Vagina (tissue), 2 donors: ENCODE measurements around the gene CDKL5. TPM values are rescaled to one million over a fixed set of nuclear protein-coding genes. Genes with fewer than 3 reads are reported as not detected.

ENCODE experiments used
- DNase-seq, 2 donors: peaks; one replicate each; pipeline ENCODE4 v3.0.0-alpha.2; 2017; ENCODE audit errors: extremely low spot score in 2 of 2
- H3K27ac ChIP-seq: fragments of 200-600 bp; sonication (generic); one replicate; pipeline ENCODE4 v1.5.1; 2019
- H3K27me3 ChIP-seq: fragments of 200-600 bp; sonication (generic); one replicate; pipeline ENCODE4 v1.5.1; 2019
- H3K36me3 ChIP-seq, 2 donors: fragments of 200-600 bp; sonication (generic); one replicate each; pipeline ENCODE4 v1.5.1; 2017 to 2019
- H3K4me1 ChIP-seq: fragments of 200-600 bp; sonication (generic); one replicate; pipeline ENCODE4 v1.5.1; 2019
- H3K4me3 ChIP-seq, 2 donors: fragments of 200-600 bp; sonication (generic); 1 replicate in 1 of 2; 2 replicates in 1 of 2; pipeline ENCODE4 v1.5.1; 2016 to 2019
- H3K9me3 ChIP-seq: fragments of 200-600 bp; sonication (generic); one replicate; pipeline ENCODE4 v1.5.1; 2019
- CTCF ChIP-seq, 3 experiments: fragments of 450-650 bp in 2 of 3; fragments of 200-600 bp in 1 of 3; sonication (generic) in 1 of 3; IDR thresholded peaks; one replicate each; pipeline ENCODE4 v1.5.1; 2017 to 2019; ENCODE audit warnings: antibody characterized with exemption in 3 of 3, mild to moderate bottlenecking in 2 of 3, moderate library complexity in 2 of 3
- POLR2A ChIP-seq, 2 donors: fragments of 450-650 bp; IDR thresholded peaks; one replicate each; pipeline ENCODE4 v1.6.1; 2017; ENCODE audit warnings: antibody characterized with exemption in 2 of 2, mild to moderate bottlenecking in 2 of 2, moderate library complexity in 2 of 2
- POLR2AphosphoS5 ChIP-seq, 2 donors: sonication (generic); formaldehyde crosslinking; IDR thresholded peaks; one replicate each; pipeline ENCODE4 v1.9.0; 2017; ENCODE audit warnings: antibody characterized with exemption in 2 of 2, mild to moderate bottlenecking in 2 of 2, low read depth in 1 of 2; ENCODE audit not compliant: insufficient read depth in 1 of 2
- intact Hi-C: fragments of 100-400 bp; cut with DNase I; formaldehyde crosslinking; loops from one replicate; pipeline ENCODE4 v1.15.1; 2023
- total RNA-seq: library from RNA; depleted of rRNA; stranded (reverse); fragments of >200 nt; gene quantifications from one replicate; pipeline ENCODE4 v1.2.3, GENCODE V29; 2016

Gene CDKL5
- total RNA-seq, 1 donor from 2014 or later, result 9.1 TPM

DNA sequence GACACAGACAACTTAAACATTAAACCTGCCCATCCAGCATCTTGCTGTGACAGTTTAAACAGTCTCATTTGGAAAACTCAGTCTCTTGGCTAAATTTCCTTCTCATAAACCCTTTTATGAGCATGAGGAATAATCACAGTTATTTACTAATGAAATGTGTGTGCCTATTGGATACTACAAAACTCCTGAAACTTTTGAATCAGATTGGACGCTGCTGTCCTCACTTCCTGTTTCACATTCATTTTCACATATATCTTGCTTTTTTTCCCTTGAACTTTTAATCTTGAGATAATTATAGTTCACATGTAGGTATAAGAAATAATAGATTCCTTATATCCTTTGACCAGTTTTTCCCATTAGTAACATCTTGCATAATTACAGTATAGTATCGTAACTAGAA, 111.7 kb downstream of the CDKL5 start:
- Histone ChIP-seq H3K4me1 (no peaks in the 10 kb centered on the region), H3K27ac (no peak overlapping the region), H3K27me3 (no peaks in the 10 kb centered on the region), H3K9me3 (no peaks in the 10 kb centered on the region), H3K4me3 (no peak overlapping the region), H3K36me3 (no peaks in the 10 kb centered on the region)
- DNase-seq, result no peak
- no peak for TF ChIP-seq POLR2A (IDR thresholded peaks at IDR 0.05)
- no peak for TF ChIP-seq POLR2AphosphoS5 (IDR thresholded peaks at IDR 0.05; ENCODE audit: insufficient read depth in 1 of 2, low read depth in 1 of 2)
- no peak for TF ChIP-seq CTCF (IDR thresholded peaks at IDR 0.05)
- intact Hi-C loops, result no loop called here

GRCh38 chrX:18537524-18537923, 112.1 kb downstream of the CDKL5 start:
- Histone ChIP-seq H3K4me3 (no peak overlapping the region), H3K27ac (no peak overlapping the region), H3K9me3 (no peaks in the 10 kb centered on the region), H3K27me3 (no peaks in the 10 kb centered on the region), H3K4me1 (no peaks in the 10 kb centered on the region), H3K36me3 (no peaks in the 10 kb centered on the region)
- TF ChIP-seq CTCF (IDR thresholded peaks at IDR 0.05), result no peak
- no peak for TF ChIP-seq POLR2AphosphoS5 (IDR thresholded peaks at IDR 0.05; ENCODE audit: insufficient read depth in 1 of 2, low read depth in 1 of 2)
- no peak for TF ChIP-seq POLR2A (IDR thresholded peaks at IDR 0.05)
- intact Hi-C loops, result no loop called here
- DNase-seq, result no peak

GRCh38 chrX:18542131-18542530, 116.7 kb downstream of the CDKL5 start:
- intact Hi-C loops, result no loop called here
- no peaks in the 10 kb centered on the region for H3K27me3 ChIP-seq
- no peaks in the 10 kb centered on the region for H3K4me1 ChIP-seq
- no peak overlapping the region for H3K27ac ChIP-seq
- no peaks in the 10 kb centered on the region for H3K36me3 ChIP-seq
- no peak for DNase-seq
- no peaks in the 10 kb centered on the region for H3K9me3 ChIP-seq
- TF ChIP-seq CTCF (IDR thresholded peaks at IDR 0.05) (no peak), POLR2AphosphoS5 (IDR thresholded peaks at IDR 0.05; ENCODE audit: insufficient read depth in 1 of 2, low read depth in 1 of 2) (no peak), POLR2A (IDR thresholded peaks at IDR 0.05) (no peak)
- no peak overlapping the region for H3K4me3 ChIP-seq

DNA sequence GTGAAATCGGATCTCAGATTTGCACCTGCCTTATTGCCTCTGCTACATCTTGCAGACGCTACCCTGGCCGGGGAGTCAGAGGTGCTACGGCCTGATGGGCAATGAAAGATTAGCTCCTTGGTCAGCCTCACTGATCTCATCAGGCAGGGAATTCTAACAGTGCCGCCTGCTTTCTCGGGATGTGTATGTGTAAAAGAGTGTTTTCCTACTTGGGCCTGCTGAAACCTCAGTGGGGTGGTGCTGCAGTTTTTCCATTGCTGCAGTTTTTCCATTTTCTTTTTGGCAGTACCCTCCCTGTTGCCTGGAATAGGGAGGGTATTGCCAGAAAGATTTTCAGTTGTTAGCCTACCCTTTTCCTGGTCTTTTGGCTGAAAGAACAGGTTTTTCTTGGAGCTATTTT, 117.5 kb downstream of the CDKL5 start:
- no peak for DNase-seq
- no peaks in the 10 kb centered on the region for H3K4me1 ChIP-seq
- no peaks in the 10 kb centered on the region for H3K27me3 ChIP-seq
- intact Hi-C loops, result no loop called here
- no peaks in the 10 kb centered on the region for H3K9me3 ChIP-seq
- no peak overlapping the region for H3K27ac ChIP-seq
- H3K36me3 ChIP-seq, result no peaks in the 10 kb centered on the region
- TF ChIP-seq POLR2AphosphoS5 (IDR thresholded peaks at IDR 0.05; ENCODE audit: insufficient read depth in 1 of 2, low read depth in 1 of 2), result no peak
- no peak for TF ChIP-seq CTCF (IDR thresholded peaks at IDR 0.05)
- TF ChIP-seq POLR2A (IDR thresholded peaks at IDR 0.05), result no peak
- H3K4me3 ChIP-seq, result no peak overlapping the region

DNA sequence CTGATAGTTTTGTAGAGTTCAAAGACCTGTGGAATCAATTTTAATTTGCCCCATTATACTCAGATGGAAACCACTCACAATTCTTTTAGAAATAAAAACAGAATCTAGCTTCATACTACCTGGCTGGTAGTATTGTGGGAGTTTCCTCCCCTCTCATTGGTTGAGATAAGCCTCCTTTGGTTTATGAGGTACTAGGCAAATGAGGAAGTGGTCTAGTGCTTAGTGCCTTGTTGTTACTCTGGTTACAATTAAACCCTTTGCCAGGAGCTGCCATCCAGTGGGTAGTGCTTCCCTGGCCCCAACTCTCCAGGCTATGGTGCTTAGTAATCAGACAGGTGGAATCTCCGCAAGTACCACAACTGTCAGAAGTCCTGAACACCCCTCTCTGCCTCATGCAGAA, 118.3 kb downstream of the CDKL5 start:
- H3K9me3 ChIP-seq, result no peaks in the 10 kb centered on the region
- H3K27me3 ChIP-seq, result no peaks in the 10 kb centered on the region
- intact Hi-C loops, result no loop called here
- H3K27ac ChIP-seq, result no peak overlapping the region
- no peak overlapping the region for H3K4me3 ChIP-seq
- H3K4me1 ChIP-seq, result no peaks in the 10 kb centered on the region
- H3K36me3 ChIP-seq, result no peaks in the 10 kb centered on the region
- DNase-seq, result no peak
- no peak for TF ChIP-seq POLR2AphosphoS5 (IDR thresholded peaks at IDR 0.05; ENCODE audit: insufficient read depth in 1 of 2, low read depth in 1 of 2)
- no peak for TF ChIP-seq POLR2A (IDR thresholded peaks at IDR 0.05)
- TF ChIP-seq CTCF (IDR thresholded peaks at IDR 0.05), result no peak
